ENCODE results near the gene GALNT14.

Gene GALNT14

DNA sequence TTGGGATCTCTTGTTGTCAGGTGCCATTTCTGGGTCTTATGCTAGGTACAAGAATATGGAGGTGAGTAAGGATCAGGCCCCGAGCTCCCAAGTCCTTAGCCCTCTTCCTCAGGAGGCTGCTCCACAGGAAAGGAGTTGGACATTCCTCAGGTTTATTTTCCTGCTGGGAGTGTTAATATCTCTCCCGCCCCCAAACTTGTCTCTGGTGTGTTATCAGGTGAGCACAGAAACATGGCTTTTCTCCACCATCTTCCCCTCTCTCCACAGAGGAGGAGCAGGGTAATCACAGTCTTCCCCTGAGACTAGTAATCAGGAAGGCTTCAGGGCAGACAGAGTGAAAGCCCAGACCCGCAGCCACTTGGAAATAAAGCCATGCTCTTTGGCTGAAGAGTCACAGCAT, 257.7 kb downstream of the GALNT14 start:
- no peak for DNase-seq

DNA sequence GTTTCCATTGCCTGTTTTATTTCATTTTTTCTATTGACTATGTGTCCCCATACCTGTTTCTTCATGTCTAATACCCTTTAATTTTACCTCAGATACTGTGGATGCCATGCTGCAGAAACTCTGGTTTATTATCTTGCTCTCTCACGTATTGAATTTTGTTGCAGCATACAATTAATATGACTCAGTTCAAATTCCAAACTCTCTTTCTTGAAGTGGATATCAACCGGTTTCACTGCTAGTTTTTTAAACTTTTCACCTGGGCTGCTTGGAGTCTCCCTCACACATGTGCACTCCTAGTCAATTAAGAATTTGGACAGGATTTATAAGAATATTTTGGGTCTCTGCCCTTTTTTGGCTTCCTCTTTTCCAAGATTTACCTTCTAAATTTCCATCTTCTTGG, 260.4 kb downstream of the GALNT14 start:
- DNase-seq = no peak

DNA sequence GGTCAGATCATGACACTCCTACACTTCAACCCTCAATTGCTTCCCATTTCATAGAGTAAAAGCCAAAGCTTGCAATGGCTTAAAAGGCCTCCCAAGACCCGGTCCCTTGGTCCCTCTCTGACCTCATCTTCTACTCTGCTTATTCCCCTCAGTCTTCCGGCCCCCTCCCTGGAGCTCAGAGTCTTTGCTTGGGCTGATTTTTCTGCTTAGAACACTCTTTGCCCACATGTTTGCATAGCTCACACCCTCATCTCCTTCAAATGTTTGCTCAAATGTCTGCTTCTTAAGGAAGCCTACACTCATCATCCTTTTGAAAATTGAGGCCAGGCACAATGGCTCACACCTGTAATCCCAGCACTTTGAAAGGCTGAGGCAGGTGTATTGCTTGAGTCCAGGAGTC, 265.4 kb downstream of the GALNT14 start:
- no peak for DNase-seq

GRCh38 chr2:30871980-30872789, 266.1 kb downstream of the GALNT14 start:
- DNase-seq = no peak

GRCh38 chr2:30871440-30871839, 266.8 kb downstream of the GALNT14 start:
- DNase-seq = no peak

DNA sequence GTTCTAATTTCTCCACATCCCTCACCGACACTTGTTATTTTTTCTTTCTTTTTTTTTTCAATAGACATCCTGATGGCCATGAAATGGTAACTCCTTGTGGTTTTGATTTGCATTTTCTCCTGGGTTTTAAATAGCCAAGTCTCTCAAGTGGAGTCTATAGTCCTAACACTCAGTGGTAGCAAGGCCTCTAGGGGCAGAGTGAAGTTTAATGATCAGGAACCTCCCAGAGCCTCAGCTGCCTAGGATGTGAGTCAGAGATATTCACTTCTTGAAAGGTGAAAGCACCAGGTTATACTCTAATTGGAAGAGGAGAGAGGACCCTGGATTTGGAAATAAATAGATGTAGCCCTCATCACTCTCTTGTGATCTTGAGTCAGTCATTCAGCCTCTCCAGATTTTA, 268.3 kb downstream of the GALNT14 start:
- no peak for DNase-seq

- no peak for DNase-seq
Measured at GRCh38 chr2:30867385-30867784, 270.9 kb downstream of the GALNT14 start.

- no peak for DNase-seq
Measured at GRCh38 chr2:30866974-30867373, 271.3 kb downstream of the GALNT14 start.

DNA sequence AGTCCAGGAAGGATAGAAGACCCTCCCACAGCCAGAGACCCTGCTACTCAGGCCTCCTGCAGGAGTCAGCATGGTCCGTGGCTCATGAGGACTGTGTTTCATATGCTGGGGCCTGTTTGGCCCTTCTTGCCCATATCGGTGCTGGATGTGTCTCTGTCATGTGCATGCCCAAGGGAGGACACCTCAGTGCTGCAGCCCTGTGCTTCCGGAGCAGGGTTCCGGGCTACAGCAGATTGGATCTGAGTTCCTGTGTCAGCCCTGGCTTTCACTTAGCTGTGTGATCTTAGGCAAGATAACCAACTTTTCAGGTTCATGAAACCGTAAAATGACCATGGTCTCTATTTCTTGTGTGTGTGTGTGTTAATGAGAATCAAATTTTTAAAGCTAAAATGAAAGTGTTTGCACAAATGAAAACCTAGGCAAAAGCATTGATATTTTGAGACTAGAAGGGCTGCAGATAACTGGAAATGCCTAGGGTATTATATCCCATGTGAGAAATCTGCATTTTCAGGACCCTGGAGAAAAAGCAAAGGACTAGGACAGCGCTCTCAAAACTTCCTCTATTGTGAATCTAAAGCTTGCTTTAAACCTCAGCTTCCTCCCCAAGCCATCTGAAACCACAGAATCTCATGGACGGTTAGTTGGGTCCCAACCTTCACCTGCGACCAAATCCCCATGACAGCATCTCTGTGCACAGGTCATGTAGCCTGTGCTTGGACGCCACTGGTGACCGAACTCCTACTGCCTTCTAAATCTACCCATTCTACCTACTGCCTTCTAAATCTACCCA, 272.2 kb downstream of the GALNT14 start:
- no peak for DNase-seq

GRCh38 chr2:30865243-30865642, 273.0 kb downstream of the GALNT14 start:
- no peak for DNase-seq

GRCh38 chr2:30862054-30862651, 276.1 kb downstream of the GALNT14 start:
- peak; percentile 78 for DNase-seq

GRCh38 chr2:30860726-30861125, 277.5 kb downstream of the GALNT14 start:
- DNase-seq = no peak

Data from fibroblast of skin of back (primary cell).